ENCODE measurements around the gene RPL27A. TPM values are rescaled to one million over a fixed set of nuclear protein-coding genes. Genes with fewer than 3 reads are reported as not detected.
A peak's percentile ranks its signal among the peaks of the same experiment; 100 is the strongest.

RPL27A gene
- total RNA-seq, 1 experiment from 2014 or later = 1,008 TPM

DNA sequence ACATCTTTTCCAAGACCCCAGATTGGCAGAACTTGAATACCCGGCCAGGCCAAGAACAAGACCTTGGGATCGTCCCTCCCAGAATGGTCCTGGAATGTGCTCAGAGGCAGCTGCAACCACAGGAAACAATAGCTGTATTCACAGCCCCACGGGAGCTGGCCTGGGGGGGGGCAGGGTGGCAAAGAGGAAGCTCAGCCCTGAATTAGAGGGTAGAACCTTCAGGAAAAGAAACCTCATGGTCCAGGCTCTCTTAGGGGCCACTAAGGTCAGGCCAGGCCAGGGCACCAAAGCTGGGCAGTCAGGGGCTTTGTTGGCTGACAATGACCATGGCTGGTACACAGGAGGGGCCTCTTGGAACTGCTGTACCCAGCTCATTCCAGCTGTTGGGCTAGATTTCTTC, 17.3 kb downstream of the RPL27A start:
- Mint-ChIP-seq H3K4me3 (ENCODE audit: unreplicated experiment) (no peak overlapping the region), H3K27me3 (ENCODE audit: insufficient read depth, unreplicated experiment) (no peaks in the 10 kb centered on the region), H3K36me3 (ENCODE audit: insufficient read depth, unreplicated experiment) (peaks cover 48% of the 10 kb centered on the region), H3K4me1 (ENCODE audit: low read depth, unreplicated experiment) (peaks cover 22% of the 10 kb centered on the region), H3K27ac (ENCODE audit: unreplicated experiment) (peak overlapping the region; percentile 69), H3K9me3 (ENCODE audit: unreplicated experiment) (no peaks in the 10 kb centered on the region)
- DNase-seq = no peak
- peaks cover 21% of the 10 kb centered on the region for H3K4me1 ChIP-seq
- H3K4me3 ChIP-seq (ENCODE audit: low read depth, low read length) = no peak overlapping the region
- no peaks in the 10 kb centered on the region for H3K9me3 ChIP-seq
- intact Hi-C loops (cut with micrococcal nuclease; ENCODE audit: unreplicated experiment) = loop anchor here (2.0 kb wide), 1 partner anchor 69 kb away; no protein-coding TSS in a partner anchor
- CTCF ChIA-PET = interaction anchor here (2.1 kb wide), 1 partner anchor 260 kb away, joined by 11 read pairs; no protein-coding TSS in a partner anchor
- H3K36me3 ChIP-seq (ENCODE audit: control insufficient read depth, insufficient read depth, low read length) = no peaks in the 10 kb centered on the region; the same call in 1 of the 2 replicates
- TF ChIP-seq, protein P1, sequence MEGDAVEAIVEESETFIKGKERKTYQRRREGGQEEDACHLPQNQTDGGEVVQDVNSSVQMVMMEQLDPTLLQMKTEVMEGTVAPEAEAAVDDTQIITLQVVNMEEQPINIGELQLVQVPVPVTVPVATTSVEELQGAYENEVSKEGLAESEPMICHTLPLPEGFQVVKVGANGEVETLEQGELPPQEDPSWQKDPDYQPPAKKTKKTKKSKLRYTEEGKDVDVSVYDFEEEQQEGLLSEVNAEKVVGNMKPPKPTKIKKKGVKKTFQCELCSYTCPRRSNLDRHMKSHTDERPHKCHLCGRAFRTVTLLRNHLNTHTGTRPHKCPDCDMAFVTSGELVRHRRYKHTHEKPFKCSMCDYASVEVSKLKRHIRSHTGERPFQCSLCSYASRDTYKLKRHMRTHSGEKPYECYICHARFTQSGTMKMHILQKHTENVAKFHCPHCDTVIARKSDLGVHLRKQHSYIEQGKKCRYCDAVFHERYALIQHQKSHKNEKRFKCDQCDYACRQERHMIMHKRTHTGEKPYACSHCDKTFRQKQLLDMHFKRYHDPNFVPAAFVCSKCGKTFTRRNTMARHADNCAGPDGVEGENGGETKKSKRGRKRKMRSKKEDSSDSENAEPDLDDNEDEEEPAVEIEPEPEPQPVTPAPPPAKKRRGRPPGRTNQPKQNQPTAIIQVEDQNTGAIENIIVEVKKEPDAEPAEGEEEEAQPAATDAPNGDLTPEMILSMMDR (IDR thresholded peaks at IDR 0.05; ENCODE audit: insufficient read depth in 1 of 2, low read depth in 1 of 2, low read length in 1 of 2, severe bottlenecking in 1 of 2, unreplicated experiment in 1 of 2) = no peak
- BruUV-seq (replicated peaks) = no TSS peak
- no peaks in the 10 kb centered on the region for H3K27me3 ChIP-seq (replicated peaks; ENCODE audit: control insufficient read depth, insufficient read depth, low read length)
- POLR2A ChIA-PET = no interaction called here

DNA sequence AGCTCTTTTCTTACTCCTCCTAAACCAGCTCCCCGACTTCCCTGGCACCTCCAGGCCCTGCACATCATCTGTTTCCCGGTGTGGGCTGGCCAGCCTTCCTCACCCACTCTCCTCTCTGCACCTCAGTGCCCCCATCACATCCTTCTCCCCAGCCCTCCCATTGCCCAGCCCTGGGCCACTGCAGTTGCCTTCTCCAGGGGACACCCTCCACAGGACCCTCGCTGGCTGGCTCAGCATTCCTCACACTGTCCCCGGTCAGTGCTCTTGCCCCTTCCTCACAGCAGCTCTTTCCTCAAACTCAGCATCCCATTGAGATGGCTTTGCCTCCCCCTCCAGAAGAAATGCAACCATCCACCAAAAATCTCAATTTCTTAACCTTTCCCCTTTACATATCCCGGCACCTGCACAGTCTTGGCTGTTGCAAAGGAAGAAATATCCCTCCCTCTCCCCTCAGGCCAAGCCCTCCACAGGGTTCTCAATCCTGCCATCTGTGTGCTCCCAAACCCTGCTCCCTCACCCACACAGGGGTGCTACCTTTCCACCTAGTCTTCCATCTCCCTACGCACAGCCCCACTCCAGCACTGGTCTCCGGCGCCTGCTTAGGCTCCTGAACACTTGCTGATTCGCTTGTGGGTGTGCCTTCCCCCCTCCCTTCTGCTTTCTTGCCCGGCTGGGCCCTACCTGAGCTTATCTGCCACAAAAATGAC, 19.5 kb downstream of the RPL27A start:
- H3K4me1 Mint-ChIP-seq (ENCODE audit: low read depth, unreplicated experiment) = peaks cover 22% of the 10 kb centered on the region
- Histone ChIP-seq H3K27me3 (replicated peaks; ENCODE audit: control insufficient read depth, insufficient read depth, low read length) (no peaks in the 10 kb centered on the region), H3K36me3 (ENCODE audit: control insufficient read depth, insufficient read depth, low read length) (no peaks in the 10 kb centered on the region; the same call in none of the 2 replicates), H3K4me3 (ENCODE audit: low read depth, low read length) (no peak overlapping the region), H3K4me1 (peaks cover 21% of the 10 kb centered on the region), H3K9me3 (no peaks in the 10 kb centered on the region)
- no peak overlapping the region for H3K4me3 Mint-ChIP-seq (ENCODE audit: unreplicated experiment)
- H3K27ac Mint-ChIP-seq (ENCODE audit: unreplicated experiment) = peak overlapping the region; percentile 31
- CTCF ChIA-PET = no interaction called here
- intact Hi-C loops (cut with micrococcal nuclease; ENCODE audit: unreplicated experiment) = no loop called here
- no peaks in the 10 kb centered on the region for H3K27me3 Mint-ChIP-seq (ENCODE audit: insufficient read depth, unreplicated experiment)
- TF ChIP-seq, protein P1 (IDR thresholded peaks at IDR 0.05; ENCODE audit: insufficient read depth in 1 of 2, low read depth in 1 of 2, low read length in 1 of 2, severe bottlenecking in 1 of 2, unreplicated experiment in 1 of 2) = no peak
- H3K9me3 Mint-ChIP-seq (ENCODE audit: unreplicated experiment) = no peaks in the 10 kb centered on the region
- DNase-seq = no peak
- peaks cover 32% of the 10 kb centered on the region for H3K36me3 Mint-ChIP-seq (ENCODE audit: insufficient read depth, unreplicated experiment)
- no TSS peak for BruUV-seq (replicated peaks)
- POLR2A ChIA-PET = no interaction called here

DNA sequence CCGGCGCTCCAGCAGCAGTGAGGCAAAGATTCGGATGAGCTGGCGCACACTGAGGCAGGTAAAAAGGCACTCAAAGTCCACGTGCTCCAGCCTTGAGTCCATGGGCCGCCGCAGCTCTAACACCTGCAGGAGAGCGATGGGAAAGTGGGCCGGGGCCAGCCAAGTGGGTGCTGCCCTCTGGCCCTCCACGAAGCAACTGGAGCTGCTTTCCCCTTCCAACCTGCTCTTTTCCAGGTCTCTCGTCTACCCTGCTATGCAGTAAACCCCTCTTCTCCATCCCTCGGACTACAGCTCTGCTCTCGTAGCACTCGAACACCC, 20.0 kb downstream of the RPL27A start:
- H3K27me3 Mint-ChIP-seq (ENCODE audit: insufficient read depth, unreplicated experiment) = no peaks in the 10 kb centered on the region
- no peaks in the 10 kb centered on the region for H3K9me3 ChIP-seq
- no TSS peak for BruUV-seq (replicated peaks)
- no peaks in the 10 kb centered on the region for H3K27me3 ChIP-seq (replicated peaks; ENCODE audit: control insufficient read depth, insufficient read depth, low read length)
- no peak overlapping the region for H3K4me3 ChIP-seq (ENCODE audit: low read depth, low read length)
- ChIA-PET POLR2A (no interaction called here), CTCF (no interaction called here)
- peaks cover 27% of the 10 kb centered on the region for H3K36me3 Mint-ChIP-seq (ENCODE audit: insufficient read depth, unreplicated experiment)
- H3K4me3 Mint-ChIP-seq (ENCODE audit: unreplicated experiment) = no peak overlapping the region
- H3K27ac Mint-ChIP-seq (ENCODE audit: unreplicated experiment) = peak overlapping the region; percentile 31
- H3K4me1 Mint-ChIP-seq (ENCODE audit: low read depth, unreplicated experiment) = peaks cover 17% of the 10 kb centered on the region
- intact Hi-C loops (cut with micrococcal nuclease; ENCODE audit: unreplicated experiment) = no loop called here
- TF ChIP-seq, protein P1 (IDR thresholded peaks at IDR 0.05; ENCODE audit: insufficient read depth in 1 of 2, low read depth in 1 of 2, low read length in 1 of 2, severe bottlenecking in 1 of 2, unreplicated experiment in 1 of 2) = no peak
- no peaks in the 10 kb centered on the region for H3K9me3 Mint-ChIP-seq (ENCODE audit: unreplicated experiment)
- peaks cover 21% of the 10 kb centered on the region for H3K4me1 ChIP-seq
- H3K36me3 ChIP-seq (ENCODE audit: control insufficient read depth, insufficient read depth, low read length) = no peaks in the 10 kb centered on the region; the same call in none of the 2 replicates
- no peak for DNase-seq

Measured in Caco-2 (cell line).